Stimulated activated CD8-positive, alpha-beta memory T cell treated with anti-CD3 and anti-CD28 coated beads, Interleukin-15, amount 100 ng/mL, for 24 hours (primary cell): ENCODE results near the gene APOC1.
A peak's percentile ranks its signal among the peaks of the same experiment; 100 is the strongest.
"Not testable (repeated sequence)": the region's sequence is repeated elsewhere in the genome, so short reads cannot be mapped to it uniquely, and the experiment has no call there.

ENCODE experiments used
- DNase-seq: peaks from one replicate; pipeline ENCODE4 v3.0.0-alpha.2; 2020; ENCODE audit warnings: low read depth

APOC1 gene

DNA sequence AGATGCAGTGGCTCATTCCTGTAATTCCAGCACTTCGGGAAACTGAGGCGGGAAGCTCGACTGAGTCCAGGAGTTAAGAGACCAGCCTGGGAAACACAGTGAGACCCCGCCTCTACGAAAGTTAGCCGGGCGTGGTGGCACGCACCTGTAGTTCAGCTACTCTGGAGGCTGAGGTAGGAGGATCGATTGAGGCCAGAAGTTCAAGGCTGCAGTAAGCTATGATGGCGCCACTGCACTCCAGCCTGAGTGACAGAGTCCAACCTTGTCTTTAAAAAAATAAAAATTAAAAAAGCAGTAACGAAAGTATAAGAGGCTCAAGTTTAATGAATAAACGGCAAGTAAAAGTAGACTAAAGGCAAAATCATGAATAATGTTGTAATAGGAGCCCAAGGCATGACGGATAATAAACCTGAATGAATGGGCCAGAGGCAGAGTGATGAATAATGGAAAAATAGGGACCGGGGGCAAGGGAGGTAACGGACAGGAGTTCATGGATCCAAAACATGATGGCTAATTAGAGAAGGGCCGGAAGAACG lies 24.5 kb upstream of the APOC1 start:
- DNase-seq: no peak

DNA sequence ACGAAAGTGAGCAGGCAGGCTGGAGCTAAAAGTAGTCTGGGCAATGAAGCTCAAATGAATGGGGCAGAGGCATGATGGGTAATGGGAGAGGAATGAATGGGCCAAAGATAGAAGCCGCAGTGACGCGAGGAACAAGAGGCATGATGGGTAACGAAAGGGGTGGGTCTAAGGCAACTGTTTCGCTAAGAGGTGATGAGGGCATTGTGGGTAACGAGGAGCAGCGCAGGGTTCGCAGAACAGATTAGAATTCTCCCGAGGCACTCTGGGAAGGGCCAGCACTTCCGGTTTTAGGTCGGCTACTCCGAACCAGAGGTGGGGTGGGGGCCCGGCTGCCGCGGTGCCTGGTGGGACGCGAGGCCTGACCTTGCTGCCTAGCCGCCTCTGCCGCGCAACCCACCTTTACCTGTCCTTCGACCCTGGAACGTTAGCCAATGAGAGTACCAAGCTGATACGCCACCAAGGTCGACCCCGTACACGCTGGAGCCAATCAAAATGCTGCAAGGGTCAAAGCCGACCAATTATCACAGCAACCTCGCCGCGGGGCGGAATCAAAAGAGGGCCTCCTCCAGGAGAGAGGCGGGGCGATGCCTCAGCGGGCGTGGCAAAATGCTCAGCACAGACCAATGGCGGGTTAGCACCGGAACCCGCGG lies 23.9 kb upstream of the APOC1 start:
- no peak for DNase-seq

- DNase-seq: peak; percentile 96
Observed at GRCh38 chr19:44891016-44891882, 23.2 kb upstream of the APOC1 start, which contains the start of gene TOMM40. Gene TOMM40, plus strand, starts transcription at chr19:44891254. Its CDS starts 162 bp downstream, at chr19:44891416.

GRCh38 chr19:44892932-44893331 lies 21.5 kb upstream of the APOC1 start:
- no peak for DNase-seq

GRCh38 chr19:44893332-44894051 lies 20.9 kb upstream of the APOC1 start:
- no peak for DNase-seq

DNA sequence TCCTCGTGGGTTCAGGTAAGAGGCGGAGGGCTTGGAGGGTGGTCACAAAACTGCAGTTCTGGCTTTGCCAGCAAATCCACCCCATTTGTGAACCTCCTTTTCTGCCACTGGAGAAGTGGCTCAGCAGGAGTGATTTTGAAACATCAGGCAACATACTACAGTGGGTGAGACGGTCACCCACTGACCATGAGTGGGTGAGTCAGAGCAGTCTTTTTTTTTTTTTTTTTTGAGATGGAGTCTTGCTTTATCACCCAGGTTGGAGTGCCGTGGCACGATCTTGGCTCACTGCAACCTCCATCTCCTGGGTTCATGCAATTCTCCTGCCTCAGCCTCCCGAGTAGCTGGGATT lies 20.4 kb upstream of the APOC1 start:
- DNase-seq: no peak

DNA sequence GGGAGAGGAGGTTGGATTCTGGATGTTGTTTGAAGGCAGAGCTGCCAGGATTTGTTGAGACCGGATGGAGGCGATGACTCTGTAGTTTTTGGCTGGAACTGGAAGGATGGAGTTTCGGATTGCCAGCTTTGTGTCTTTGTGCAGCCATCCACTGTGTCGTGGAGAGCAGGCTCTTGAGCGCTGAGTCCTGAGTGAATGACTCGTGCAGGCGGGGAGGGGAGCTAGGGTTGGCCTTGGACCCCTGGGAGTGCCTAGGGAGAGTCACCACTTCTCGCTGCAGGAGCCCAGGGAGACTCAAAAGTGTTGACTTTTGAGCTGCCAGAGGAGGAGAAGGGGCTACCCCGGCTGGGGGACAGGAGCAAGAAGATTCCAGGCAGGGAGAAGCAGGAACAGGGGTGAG lies 19.5 kb upstream of the APOC1 start:
- DNase-seq: no peak

DNA sequence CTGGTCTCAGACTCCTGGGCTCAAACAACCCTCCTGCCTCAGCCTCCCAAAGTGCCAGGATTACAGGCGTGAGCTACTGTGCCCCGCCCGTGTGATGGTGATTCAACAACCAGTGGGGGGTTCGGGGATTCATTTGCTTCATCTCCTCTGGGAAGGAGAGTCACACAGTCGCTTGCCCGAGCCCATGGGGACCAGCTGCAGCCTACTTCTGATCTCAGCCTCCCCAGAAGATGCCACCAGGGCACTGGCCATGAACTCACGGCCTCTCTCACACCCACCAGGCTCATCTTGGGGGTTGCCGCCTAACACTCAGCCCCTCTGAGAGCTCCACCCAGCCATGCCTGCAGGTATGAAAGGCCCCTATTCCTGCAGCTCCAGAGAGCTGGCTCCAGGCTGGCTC lies 16.6 kb upstream of the APOC1 start:
- no peak for DNase-seq

DNA sequence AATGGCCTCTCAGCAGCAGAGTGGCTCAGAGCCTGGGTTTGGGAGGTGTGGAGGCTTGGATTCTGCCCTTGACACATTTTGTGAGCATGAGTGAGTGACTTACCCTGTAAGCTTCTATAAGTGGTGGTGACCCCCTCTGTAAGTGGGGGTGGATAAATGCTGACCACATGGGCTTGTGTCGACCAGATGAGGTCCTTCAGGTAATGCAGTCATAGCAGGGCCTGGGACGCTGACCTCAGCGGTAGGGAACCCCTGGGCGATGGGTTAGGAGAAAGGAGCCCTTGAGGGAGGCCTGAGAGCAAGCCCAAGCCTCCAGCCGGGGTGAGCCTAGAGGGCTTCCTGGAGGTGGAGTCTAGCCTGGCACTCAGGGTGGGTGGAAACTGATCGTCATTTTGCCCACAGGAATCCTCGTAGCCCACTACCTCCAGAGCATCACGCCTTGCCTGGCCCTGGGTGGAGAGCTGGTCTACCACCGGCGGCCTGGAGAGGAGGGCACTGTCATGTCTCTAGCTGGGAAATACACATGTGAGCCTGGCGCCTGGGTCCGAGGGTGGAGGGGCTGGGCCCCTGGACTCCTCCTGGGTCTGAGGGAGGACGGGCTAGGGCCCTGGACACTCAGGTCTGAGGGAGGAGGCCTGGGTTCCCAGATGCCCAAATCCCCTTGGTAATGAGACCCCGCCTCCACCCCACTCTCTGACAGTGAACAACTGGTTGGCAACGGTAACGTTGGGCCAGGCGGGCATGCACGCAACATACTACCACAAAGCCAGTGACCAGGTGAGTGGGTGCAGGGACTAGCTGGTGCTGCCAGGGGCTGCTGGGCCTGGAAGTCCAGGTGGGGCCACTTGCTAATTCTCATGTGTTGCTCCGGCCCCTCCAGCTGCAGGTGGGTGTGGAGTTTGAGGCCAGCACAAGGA lies 13.8 kb upstream of the APOC1 start:
- DNase-seq: no peak

DNA sequence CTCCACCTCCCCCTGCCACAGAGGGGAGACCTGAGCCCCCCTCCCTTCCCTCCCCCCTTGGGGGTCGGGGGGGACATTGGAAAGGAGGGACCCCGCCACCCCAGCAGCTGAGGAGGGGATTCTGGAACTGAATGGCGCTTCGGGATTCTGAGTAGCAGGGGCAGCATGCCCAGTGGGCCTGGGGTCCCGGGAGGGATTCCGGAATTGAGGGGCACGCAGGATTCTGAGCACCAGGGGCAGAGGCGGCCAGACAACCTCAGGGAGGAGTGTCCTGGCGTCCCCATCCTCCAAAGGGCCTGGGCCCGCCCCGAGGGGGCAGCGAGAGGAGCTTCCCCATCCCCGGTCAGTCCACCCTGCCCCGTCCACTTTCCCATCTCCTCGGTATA lies 11.2 kb upstream of the APOC1 start:
- no peak for DNase-seq

DNA sequence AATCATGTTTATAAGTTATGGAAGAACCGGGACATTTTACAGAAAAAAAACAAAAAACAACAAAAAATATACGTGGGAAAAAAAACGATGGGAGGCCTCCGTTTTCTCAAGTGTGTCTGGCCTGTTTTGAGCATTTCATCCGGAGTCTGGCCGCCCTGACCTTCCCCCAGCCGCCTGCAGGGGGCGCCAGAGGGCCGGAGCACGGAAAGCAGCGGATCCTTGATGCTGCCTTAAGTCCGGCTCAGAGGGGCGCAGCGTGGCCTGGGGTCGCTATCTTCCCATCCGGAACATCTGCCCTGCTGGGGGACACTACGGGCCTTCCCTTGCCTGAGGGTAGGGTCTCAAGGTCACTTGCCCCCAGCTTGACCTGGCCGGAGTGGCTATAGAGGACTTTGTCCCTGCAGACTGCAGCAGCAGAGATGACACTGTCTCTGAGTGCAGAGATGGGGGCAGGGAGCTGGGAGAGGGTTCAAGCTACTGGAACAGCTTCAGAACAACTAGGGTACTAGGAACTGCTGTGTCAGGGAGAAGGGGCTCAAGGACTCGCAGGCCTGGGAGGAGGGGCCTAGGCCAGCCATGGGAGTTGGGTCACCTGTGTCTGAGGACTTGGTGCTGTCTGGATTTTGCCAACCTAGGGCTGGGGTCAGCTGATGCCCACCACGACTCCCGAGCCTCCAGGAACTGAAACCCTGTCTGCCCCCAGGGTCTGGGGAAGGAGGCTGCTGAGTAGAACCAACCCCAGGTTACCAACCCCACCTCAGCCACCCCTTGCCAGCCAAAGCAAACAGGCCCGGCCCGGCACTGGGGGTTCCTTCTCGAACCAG lies 10.6 kb upstream of the APOC1 start:
- peak; percentile 79 for DNase-seq

DNA sequence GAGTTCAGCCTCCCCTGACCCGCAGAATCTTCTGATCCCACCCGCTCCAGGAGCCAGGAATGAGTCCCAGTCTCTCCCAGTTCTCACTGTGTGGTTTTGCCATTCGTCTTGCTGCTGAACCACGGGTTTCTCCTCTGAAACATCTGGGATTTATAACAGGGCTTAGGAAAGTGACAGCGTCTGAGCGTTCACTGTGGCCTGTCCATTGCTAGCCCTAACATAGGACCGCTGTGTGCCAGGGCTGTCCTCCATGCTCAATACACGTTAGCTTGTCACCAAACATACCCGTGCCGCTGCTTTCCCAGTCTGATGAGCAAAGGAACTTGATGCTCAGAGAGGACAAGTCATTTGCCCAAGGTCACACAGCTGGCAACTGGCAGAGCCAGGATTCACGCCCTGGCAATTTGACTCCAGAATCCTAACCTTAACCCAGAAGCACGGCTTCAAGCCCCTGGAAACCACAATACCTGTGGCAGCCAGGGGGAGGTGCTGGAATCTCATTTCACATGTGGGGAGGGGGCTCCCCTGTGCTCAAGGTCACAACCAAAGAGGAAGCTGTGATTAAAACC lies 9.9 kb upstream of the APOC1 start:
- no peak for DNase-seq

DNA sequence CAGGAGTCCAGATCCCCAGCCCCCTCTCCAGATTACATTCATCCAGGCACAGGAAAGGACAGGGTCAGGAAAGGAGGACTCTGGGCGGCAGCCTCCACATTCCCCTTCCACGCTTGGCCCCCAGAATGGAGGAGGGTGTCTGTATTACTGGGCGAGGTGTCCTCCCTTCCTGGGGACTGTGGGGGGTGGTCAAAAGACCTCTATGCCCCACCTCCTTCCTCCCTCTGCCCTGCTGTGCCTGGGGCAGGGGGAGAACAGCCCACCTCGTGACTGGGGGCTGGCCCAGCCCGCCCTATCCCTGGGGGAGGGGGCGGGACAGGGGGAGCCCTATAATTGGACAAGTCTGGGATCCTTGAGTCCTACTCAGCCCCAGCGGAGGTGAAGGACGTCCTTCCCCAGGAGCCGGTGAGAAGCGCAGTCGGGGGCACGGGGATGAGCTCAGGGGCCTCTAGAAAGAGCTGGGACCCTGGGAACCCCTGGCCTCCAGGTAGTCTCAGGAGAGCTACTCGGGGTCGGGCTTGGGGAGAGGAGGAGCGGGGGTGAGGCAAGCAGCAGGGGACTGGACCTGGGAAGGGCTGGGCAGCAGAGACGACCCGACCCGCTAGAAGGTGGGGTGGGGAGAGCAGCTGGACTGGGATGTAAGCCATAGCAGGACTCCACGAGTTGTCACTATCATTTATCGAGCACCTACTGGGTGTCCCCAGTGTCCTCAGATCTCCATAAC lies 8.8 kb upstream of the APOC1 start, which contains the start of gene APOE:
Gene APOE (plus strand): TSS at position 360 of the 724 bp plus-strand sequence. CDS start 829 bp downstream, outside the sequence.
- no peak for DNase-seq

DNA sequence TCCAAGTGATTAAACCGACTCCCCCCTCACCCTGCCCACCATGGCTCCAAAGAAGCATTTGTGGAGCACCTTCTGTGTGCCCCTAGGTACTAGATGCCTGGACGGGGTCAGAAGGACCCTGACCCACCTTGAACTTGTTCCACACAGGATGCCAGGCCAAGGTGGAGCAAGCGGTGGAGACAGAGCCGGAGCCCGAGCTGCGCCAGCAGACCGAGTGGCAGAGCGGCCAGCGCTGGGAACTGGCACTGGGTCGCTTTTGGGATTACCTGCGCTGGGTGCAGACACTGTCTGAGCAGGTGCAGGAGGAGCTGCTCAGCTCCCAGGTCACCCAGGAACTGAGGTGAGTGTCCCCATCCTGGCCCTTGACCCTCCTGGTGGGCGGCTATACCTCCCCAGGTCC lies 6.8 kb upstream of the APOC1 start:
- DNase-seq: no peak

GRCh38 chr19:44908074-44908835 lies 6.2 kb upstream of the APOC1 start:
- DNase-seq: no peak

- DNase-seq: no peak
Observed at GRCh38 chr19:44908836-44909261, 5.6 kb upstream of the APOC1 start.

GRCh38 chr19:44909775-44910174 lies 4.6 kb upstream of the APOC1 start:
- no peak for DNase-seq

DNA sequence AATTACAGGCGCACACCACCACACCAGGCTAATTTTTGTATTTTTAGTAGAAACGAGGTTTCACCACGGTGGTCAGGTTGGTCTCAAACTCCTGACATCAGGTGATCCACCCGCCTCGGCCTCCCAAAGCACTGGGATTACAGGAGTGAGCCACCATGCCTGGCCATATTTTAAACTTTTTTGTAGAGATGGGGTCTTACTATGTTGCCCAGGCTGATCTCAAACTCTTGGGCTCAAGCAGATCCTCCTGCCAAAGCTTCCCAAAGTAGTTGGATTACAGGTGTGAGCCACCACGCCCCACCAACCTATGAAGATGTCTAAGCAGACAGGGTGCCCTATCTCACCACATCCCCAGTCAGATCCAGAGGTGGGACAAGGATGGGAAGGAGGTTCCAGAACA lies 2.5 kb upstream of the APOC1 start:
- DNase-seq: not testable (repeated sequence)

DNA sequence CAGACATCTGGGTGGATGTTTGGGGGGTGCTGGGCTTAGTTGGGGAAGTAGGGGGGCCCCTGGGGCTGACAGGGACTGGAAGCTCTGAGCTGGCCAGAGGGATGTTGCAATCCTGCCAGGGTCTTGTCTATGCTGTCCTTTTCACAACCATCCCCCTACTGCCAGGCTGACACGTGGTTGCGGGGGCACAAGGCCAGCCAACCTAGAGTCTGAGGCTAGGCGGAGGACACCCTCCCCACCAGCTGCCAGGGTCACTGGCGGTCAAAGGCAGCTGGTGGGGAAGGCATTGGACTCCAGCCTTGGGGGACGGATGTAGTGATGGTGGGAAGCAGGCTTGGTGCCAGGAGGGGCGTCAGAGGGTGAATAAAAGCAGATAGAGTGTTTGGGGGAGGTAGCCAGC lies 1.6 kb upstream of the APOC1 start:
- no peak for DNase-seq
